Activated CD8-positive, alpha-beta memory T cell treated with anti-CD3 and anti-CD28 coated beads, Interleukin-2, amount 50 U/mL, for 1 hour (primary cell): Measurements from ENCODE around the gene LNPK.
"Not testable (repeated sequence)": the region's sequence is repeated elsewhere in the genome, so short reads cannot be mapped to it uniquely, and the experiment has no call there.

Experiments used
- DNase-seq: peaks from one replicate; pipeline ENCODE4 v3.0.0-alpha.2; 2020; ENCODE audit errors: extremely low read depth

Gene LNPK

GRCh38 chr2:175903384-175903936 lies 98.6 kb downstream of the LNPK start:
- no peak for DNase-seq

GRCh38 chr2:175895957-175896356 lies 106.1 kb downstream of the LNPK start:
- not testable (repeated sequence) for DNase-seq

- DNase-seq, result no peak
Measured at GRCh38 chr2:175892046-175892445, 110.0 kb downstream of the LNPK start.

- DNase-seq, result no peak
Measured at GRCh38 chr2:175890636-175891242, 111.3 kb downstream of the LNPK start.

- DNase-seq, result no peak
Measured at GRCh38 chr2:175889701-175890302, 112.3 kb downstream of the LNPK start.

- no peak for DNase-seq
Measured at GRCh38 chr2:175887776-175888175, 114.3 kb downstream of the LNPK start.

- DNase-seq, result no peak
Measured at GRCh38 chr2:175884697-175885393, 117.2 kb downstream of the LNPK start.

GRCh38 chr2:175883586-175884194 lies 118.4 kb downstream of the LNPK start:
- no peak for DNase-seq

- DNase-seq, result no peak
Measured at GRCh38 chr2:175879679-175880078, 122.4 kb downstream of the LNPK start.

- DNase-seq, result no peak
Measured at GRCh38 chr2:175877845-175878544, 124.1 kb downstream of the LNPK start.

- DNase-seq, result no peak
Measured at GRCh38 chr2:175874291-175874690, 127.8 kb downstream of the LNPK start.
